SK-N-MC (cell line): ENCODE data around the gene PDCD7.
"Not testable (repeated sequence)": the region's sequence is repeated elsewhere in the genome, so short reads cannot be mapped to it uniquely, and the experiment has no call there.

Experiments
- DNase-seq: peaks from one replicate; pipeline ENCODE4 v3.0.0-alpha.2; 2011; ENCODE audit warnings: low read depth, low spot score
- H3K27ac ChIP-seq: fragments of 200-600 bp; sonication (generic); 2 replicates; pipeline ENCODE4 v1.5.1; 2016; ENCODE audit warnings: mixed run types
- H3K36me3 ChIP-seq: fragments of 200-600 bp; sonication (generic); 2 replicates; pipeline ENCODE4 v1.6.1; 2017; ENCODE audit warnings: antibody characterized with exemption, low read length, mixed read lengths; ENCODE audit not compliant: insufficient read depth
- H3K4me3 ChIP-seq: fragments of 200-600 bp; sonication (generic); 2 replicates; pipeline ENCODE4 v1.5.1; 2016
- H3K9ac ChIP-seq: fragments of 200-600 bp; sonication (generic); 2 replicates; pipeline ENCODE4 v1.8.0; 2017; ENCODE audit warnings: mixed run types, mixed read lengths; ENCODE audit not compliant: insufficient read length
- H3K9me3 ChIP-seq: fragments of 200-600 bp; sonication (generic); 2 replicates; pipeline ENCODE4 v1.6.1; 2017; ENCODE audit warnings: low read depth, mild to moderate bottlenecking, antibody characterized with exemption, low read length, moderate library complexity, mixed read lengths
- EZH2 ChIP-seq: fragments of 200-600 bp; sonication (generic); IDR thresholded peaks from one replicate; pipeline ENCODE4 v1.6.1; 2017; ENCODE audit warnings: antibody characterized with exemption
- FOXP2 ChIP-seq: optimal IDR thresholded peaks from 2 replicates; pipeline ENCODE3; 2011; ENCODE audit warnings: mild to moderate bottlenecking, moderate library complexity; ENCODE audit not compliant: insufficient read depth; ENCODE audit errors: extremely low read length, control extremely low read depth
- POLR2AphosphoS5 ChIP-seq: IDR thresholded peaks from 2 replicates; pipeline ENCODE4 v1.6.1; 2012; ENCODE audit warnings: mild to moderate bottlenecking, low read depth, low read length, borderline replicate concordance

Gene PDCD7, protein sequence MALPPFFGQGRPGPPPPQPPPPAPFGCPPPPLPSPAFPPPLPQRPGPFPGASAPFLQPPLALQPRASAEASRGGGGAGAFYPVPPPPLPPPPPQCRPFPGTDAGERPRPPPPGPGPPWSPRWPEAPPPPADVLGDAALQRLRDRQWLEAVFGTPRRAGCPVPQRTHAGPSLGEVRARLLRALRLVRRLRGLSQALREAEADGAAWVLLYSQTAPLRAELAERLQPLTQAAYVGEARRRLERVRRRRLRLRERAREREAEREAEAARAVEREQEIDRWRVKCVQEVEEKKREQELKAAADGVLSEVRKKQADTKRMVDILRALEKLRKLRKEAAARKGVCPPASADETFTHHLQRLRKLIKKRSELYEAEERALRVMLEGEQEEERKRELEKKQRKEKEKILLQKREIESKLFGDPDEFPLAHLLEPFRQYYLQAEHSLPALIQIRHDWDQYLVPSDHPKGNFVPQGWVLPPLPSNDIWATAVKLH

DNA sequence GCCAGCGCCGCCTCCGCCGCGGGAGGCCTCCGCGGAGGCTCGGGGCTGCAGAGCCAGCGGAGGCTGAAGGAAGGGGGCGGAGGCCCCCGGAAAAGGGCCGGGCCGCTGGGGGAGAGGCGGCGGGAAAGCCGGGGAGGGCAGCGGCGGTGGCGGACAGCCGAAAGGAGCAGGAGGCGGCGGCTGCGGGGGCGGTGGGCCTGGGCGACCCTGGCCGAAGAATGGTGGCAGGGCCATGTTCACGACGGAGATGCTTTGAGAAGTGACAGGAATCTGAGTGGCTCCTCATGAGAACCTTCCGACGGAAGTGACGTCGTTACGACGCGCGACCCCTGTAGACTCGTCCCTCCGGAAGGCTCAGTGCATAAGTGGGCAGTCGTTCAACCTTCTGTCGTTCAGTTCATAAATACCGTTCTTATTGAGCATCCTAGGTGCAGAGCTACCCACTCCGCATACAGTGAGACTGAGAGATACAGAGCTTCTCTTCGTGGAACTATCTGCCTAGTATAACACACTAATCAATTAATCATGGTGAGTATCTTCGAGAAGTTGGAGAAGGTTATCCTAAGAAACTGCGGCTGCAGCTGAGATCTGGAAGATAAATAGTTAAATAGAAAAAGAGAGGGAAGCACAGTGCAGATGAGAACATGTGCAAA lies at the start of gene PDCD7:
Gene PDCD7, minus strand, starts transcription at position 261 of the 653 bp plus-strand sequence. Its CDS starts 27 bp downstream, at position 234.
- H3K4me3 ChIP-seq: peak within 1 kb of the TSS; percentile 94
- H3K27ac ChIP-seq: peak within 1 kb of the TSS; percentile 75
- H3K36me3 ChIP-seq: peaks cover 14% of the 10 kb centered on the region
- TF ChIP-seq POLR2AphosphoS5 (peak; percentile 89), FOXP2 (no peak), EZH2 (no peak)
- no peaks in the 10 kb centered on the region for H3K9me3 ChIP-seq
- peak within 1 kb of the TSS; percentile 88 for H3K9ac ChIP-seq
- peak; percentile 73 for DNase-seq

DNA sequence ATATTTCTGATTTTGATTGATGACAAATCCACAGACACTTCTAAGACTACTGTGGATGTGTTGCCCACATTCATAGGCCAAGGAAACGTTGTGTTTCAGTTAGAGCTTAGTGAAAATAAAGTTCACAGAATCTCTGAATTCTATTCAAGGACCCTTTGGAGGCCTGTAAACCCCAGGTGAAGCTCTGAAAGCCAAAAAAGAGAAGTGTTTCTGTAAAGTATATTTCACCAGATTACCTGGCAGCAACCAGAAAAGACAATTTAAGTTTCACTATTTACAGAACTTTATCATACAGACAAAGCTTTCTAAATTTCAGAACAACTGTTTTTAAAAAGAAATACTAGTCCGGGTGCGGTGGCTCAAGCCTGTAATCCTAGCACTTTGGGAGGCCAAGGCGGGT lies 48.9 kb upstream of the PDCD7 start:
- H3K9ac ChIP-seq: peak overlapping the region; percentile 2
- no peak overlapping the region for H3K27ac ChIP-seq

DNA sequence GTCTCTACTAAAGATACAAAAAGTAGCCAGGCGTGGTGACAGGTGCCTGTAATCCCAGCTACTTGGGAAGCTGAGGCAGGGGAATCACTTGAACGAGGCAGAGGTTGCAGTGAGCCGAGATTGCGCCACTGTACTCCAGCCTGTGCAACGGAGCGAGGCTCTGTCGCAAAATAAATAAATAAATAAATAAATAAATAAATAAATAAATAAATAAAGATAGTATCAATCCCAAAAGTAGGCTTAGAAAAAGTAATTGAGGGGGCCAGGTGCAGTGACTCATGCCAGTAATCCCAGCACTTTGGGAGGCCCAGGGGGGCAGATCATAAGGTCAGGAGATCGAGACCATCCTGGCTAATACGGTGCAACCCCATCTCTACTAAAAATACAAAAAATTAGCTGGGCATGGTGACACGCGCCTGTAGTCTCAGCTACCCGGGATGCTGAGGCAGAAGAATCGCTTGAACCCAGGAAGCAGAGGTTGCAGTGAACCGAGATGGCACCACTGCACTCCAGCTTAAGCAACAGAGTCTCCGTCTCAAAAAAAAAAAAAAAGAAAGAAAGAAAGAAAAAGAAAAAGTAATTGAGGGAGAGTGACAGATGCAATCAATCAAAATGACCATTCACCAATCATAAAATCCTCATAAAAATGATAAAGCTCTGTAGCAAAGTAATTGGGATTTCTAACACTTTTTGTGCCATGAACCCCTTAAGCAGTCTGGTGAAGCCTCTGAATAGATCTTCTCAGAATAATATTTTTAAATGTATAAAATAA lies 48.2 kb upstream of the PDCD7 start:
- not testable (repeated sequence) for H3K9me3 ChIP-seq, H3K27ac ChIP-seq, DNase-seq, H3K9ac ChIP-seq, H3K4me3 ChIP-seq
- peaks cover 43% of the 10 kb centered on the region for H3K36me3 ChIP-seq

More for the DNA sequence above, 48.9 kb upstream of the PDCD7 start:
- DNase-seq: no peak
- no peak overlapping the region for H3K4me3 ChIP-seq
- H3K9me3 ChIP-seq: no peaks in the 10 kb centered on the region
- peaks cover 35% of the 10 kb centered on the region for H3K36me3 ChIP-seq
- TF ChIP-seq POLR2AphosphoS5: no peak
- no peak for TF ChIP-seq EZH2
- no peak for TF ChIP-seq FOXP2

DNA sequence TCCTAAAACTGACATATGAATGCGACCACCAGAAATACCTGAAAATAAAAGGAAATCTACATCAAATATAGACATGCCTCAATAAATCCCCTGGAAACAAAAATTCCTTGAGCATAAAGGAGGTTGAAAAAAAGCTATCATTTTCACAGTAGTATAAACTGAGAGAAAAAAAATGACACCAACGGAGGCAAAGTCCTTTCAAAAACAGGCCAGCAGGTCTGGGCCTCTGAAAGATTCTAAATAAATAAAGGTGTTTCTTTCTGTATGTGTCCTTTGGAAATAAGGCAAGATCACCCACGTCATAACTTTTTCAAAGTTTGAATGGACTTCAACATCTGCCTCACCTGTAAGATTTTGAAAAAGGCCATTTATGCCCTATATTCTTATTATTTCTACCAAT lies 46.6 kb upstream of the PDCD7 start:
- Histone ChIP-seq H3K36me3 (peaks cover 54% of the 10 kb centered on the region), H3K9ac (no peak overlapping the region), H3K4me3 (no peak overlapping the region), H3K27ac (no peak overlapping the region), H3K9me3 (no peaks in the 10 kb centered on the region)
- DNase-seq: no peak
- TF ChIP-seq POLR2AphosphoS5 (no peak), EZH2 (no peak), FOXP2 (no peak)

DNA sequence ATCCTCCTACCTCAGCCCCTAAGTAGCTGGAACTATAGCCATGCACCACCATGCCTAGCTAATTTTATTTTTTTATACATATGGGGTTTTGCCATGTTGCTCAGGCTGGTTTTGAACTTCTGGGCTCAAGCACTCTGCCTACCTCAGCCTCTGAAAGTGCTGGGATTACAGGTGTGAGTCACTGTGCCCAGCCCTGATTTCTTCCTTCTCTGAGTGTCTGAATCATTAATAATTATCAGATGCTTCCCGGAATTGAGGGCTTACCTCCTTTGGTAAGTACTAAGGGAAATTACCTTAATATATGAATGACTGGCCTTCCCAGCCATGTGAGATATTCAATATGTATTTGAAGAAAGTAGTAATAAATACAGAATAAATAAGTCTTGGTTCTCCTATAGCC lies 44.3 kb upstream of the PDCD7 start:
- no peak for DNase-seq
- Histone ChIP-seq H3K36me3 (peaks cover 67% of the 10 kb centered on the region), H3K27ac (no peak overlapping the region), H3K4me3 (no peak overlapping the region), H3K9ac (no peak overlapping the region), H3K9me3 (no peaks in the 10 kb centered on the region)
- TF ChIP-seq FOXP2 (no peak), EZH2 (no peak), POLR2AphosphoS5 (no peak)

DNA sequence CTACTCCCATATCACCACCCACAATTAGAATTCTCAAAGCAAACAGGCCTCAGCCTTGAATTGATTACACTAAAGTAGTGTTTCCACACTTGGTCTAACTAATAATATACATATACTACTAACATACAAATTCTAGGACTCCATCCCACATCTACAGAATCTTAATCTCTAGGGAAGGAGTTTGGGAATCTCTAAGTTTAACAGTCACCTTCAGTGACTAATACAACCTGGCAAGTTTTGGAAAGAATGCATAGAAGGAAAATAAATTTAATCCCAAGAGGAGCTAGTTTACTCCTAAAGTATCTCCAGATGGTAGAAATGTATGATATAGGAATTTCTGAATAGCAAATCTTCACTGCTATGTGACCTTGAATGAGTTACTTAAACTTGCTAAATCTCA lies 42.4 kb upstream of the PDCD7 start:
- DNase-seq: no peak
- H3K36me3 ChIP-seq: peaks cover 85% of the 10 kb centered on the region
- H3K4me3 ChIP-seq: no peak overlapping the region
- TF ChIP-seq FOXP2: no peak
- TF ChIP-seq EZH2: no peak
- no peak for TF ChIP-seq POLR2AphosphoS5
- H3K9ac ChIP-seq: no peak overlapping the region
- no peaks in the 10 kb centered on the region for H3K9me3 ChIP-seq
- H3K27ac ChIP-seq: peak overlapping the region; percentile 14; the same call in 1 of the 2 replicates

DNA sequence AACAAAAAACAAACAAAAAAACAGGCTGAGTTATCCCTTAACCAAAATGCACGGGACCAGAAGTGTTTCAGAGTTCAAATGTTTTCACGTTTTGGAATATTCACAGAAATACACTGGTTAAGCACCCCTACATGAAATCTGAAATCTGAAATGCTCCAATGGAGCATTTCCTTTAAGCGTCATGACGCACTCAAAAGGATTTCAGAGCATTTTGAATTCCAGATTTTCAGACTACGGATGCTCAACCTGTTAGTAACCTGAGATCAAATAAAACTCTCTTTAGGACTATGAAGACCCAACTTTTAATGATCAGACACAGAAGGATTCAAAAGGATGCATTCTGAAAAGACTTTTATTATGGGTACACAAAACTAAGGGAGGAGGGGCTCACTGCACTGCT lies 41.9 kb upstream of the PDCD7 start:
- no peak for TF ChIP-seq EZH2
- TF ChIP-seq POLR2AphosphoS5: no peak
- TF ChIP-seq FOXP2: no peak
- H3K4me3 ChIP-seq: no peak overlapping the region
- no peak for DNase-seq
- H3K9ac ChIP-seq: no peak overlapping the region
- peak overlapping the region; percentile 14; the same call in 1 of the 2 replicates for H3K27ac ChIP-seq
- no peaks in the 10 kb centered on the region for H3K9me3 ChIP-seq
- H3K36me3 ChIP-seq: peaks cover 82% of the 10 kb centered on the region

DNA sequence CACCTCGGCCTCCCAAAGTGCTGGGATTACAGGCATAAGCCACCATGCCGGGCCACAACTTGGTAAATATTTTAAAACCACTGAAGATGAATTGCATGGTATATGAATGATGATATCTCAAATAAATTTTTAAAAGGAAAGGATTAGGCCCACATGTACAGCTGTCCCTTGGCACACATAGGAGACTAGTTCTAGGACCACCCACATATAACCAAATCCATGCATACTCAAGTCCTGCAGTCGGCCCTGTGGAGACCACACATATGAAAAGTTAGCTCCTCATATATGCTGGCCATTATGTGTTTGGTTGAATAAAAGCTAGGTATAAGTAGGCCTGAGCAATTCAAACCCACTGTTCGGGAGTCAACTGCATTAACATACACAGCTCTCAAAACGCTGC lies 40.9 kb upstream of the PDCD7 start:
- no peak overlapping the region for H3K9ac ChIP-seq
- H3K9me3 ChIP-seq: no peaks in the 10 kb centered on the region
- no peak for DNase-seq
- peaks cover 78% of the 10 kb centered on the region for H3K36me3 ChIP-seq
- no peak overlapping the region for H3K27ac ChIP-seq
- H3K4me3 ChIP-seq: no peak overlapping the region
- no peak for TF ChIP-seq POLR2AphosphoS5
- no peak for TF ChIP-seq FOXP2
- TF ChIP-seq EZH2: no peak
